Measurements from ENCODE around the gene LGALS8.
A peak's percentile ranks its signal among the peaks of the same experiment; 100 is the strongest.
"Not testable (repeated sequence)": the region's sequence is repeated elsewhere in the genome, so short reads cannot be mapped to it uniquely, and the experiment has no call there.

LGALS8 gene

DNA sequence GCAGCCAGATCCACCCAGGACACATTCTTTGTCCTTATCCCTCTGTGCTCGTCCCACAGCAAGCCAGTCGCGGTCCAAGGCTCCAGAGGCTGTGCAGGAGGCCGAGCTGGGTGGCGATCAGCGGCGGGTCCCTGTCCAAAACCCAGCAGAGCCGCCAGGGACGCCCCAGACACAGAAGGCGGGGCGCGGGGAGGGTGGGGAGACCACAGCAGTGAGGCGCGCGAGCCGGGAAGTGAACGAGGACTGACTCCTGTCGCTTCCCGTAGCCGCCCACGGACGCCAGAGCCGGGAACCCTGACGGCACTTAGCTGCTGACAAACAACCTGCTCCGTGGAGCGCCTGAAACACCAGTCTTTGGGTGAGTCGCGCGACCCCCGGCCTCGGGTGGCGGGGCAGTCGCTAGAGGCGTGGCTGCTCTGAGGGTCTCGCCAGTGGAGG is at the start of gene LGALS8:
Gene LGALS8 (plus strand): TSS at position 279 of the 438 bp plus-strand sequence. CDS start 2,089 bp downstream, outside the sequence.
- H3K4me3 ChIP-seq (replicated peaks in 1 of 2; ENCODE audit: low read depth in 2 of 2, low read length in 2 of 2): peak within 1 kb of the TSS; percentile 89 to 95
- TF ChIP-seq, protein P1, sequence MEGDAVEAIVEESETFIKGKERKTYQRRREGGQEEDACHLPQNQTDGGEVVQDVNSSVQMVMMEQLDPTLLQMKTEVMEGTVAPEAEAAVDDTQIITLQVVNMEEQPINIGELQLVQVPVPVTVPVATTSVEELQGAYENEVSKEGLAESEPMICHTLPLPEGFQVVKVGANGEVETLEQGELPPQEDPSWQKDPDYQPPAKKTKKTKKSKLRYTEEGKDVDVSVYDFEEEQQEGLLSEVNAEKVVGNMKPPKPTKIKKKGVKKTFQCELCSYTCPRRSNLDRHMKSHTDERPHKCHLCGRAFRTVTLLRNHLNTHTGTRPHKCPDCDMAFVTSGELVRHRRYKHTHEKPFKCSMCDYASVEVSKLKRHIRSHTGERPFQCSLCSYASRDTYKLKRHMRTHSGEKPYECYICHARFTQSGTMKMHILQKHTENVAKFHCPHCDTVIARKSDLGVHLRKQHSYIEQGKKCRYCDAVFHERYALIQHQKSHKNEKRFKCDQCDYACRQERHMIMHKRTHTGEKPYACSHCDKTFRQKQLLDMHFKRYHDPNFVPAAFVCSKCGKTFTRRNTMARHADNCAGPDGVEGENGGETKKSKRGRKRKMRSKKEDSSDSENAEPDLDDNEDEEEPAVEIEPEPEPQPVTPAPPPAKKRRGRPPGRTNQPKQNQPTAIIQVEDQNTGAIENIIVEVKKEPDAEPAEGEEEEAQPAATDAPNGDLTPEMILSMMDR (IDR thresholded peaks at IDR 0.05; ENCODE audit: low read depth, low read length): no peak
- peak; percentile 85 to 89 for DNase-seq (ENCODE audit: low read depth in 2 of 2)

DNA sequence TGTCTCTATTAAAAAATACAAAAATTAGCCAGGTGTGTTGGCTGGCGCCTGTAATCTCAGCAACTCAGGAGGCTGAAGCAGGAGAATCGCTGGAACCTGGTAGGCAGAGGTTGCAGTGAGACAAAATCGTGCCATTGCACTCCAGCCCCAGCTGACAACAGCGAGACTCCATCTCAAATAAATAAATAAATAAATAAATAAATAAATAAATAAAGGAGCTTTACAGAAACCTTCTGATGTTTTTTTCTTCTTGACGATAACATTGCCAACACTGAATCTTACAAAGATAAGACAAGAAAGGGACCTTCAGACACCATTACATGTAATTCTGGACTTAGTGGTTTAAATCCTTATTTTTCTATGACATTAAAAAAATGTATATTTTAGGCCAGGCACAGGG is 47.8 kb upstream of the LGALS8 start:
- no peak for DNase-seq (ENCODE audit: low read depth in 2 of 2)
- no peak overlapping the region for H3K4me3 ChIP-seq (replicated peaks in 1 of 2; ENCODE audit: low read depth in 2 of 2, low read length in 2 of 2)
- TF ChIP-seq, protein P1 (IDR thresholded peaks at IDR 0.05; ENCODE audit: low read depth, low read length): no peak

DNA sequence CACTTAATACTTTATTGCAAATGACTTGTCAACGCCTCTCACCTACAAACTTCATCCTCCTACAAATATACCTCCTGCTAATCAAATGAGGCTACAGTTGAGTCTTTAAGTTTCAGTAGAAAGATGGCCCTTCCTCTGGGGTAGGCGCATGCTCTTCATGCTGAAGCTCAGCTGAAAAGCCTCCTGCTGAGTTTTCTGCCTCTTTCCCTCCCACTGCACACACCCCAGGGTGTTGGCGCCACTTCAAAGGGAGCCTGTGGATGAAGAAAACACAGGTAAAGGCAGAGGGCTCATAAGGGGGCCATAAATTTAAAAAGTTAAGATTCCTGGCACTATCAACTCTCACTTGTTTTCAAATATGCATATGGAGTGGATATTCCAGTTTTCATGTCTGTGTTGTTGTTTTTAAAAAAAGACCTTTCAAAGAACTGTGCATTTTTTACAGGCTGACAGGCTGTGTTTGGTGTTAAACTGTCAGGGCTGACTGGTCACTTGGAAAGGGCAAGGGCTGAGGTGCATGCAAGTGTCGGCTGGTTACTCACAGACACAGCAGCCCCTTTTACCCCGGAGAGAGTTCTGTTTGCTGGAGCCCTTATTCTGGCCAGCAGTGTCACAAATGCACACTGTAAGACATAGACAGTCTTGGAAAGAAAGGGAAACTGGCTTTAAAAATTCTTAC is 42.9 kb upstream of the LGALS8 start:
- H3K4me3 ChIP-seq (replicated peaks in 1 of 2; ENCODE audit: low read depth in 2 of 2, low read length in 2 of 2): no peak overlapping the region
- DNase-seq (ENCODE audit: low read depth in 2 of 2): no peak
- TF ChIP-seq, protein P1 (IDR thresholded peaks at IDR 0.05; ENCODE audit: low read depth, low read length): no peak

DNA sequence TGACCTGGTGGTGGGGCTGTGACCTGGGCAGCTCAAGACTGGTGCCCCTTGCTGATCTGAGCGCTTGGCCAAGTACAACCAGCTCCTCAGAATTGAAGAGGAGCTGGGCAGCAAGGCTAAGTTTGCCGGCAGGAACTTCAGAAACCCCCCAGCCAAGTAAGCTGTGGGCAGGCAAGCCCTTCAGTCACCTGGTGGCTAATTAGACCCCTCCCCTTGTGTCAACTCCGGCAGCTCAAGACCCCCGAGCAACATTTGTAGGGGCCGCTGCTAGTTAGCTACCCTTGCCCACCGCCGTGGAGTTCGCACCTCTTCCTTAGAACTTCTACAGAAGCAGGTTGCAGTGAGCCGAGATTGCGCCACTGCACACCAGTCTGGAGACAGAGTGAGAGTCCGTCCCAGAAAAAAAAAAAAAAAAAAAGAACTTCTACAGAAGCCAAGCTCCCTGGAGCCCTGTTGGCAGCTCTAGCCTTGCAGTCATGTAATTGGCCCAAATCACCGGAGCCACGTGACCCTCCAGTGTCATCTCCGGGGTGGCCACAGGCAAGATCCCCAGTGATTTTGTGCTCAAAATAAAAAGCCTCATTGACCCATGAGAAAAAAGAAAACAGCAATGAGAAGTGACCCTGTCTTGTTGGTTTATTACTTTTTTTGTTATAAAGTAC is 39.3 kb upstream of the LGALS8 start:
- H3K4me3 ChIP-seq (replicated peaks in 1 of 2; ENCODE audit: low read depth in 2 of 2, low read length in 2 of 2): no peak overlapping the region
- TF ChIP-seq, protein P1 (IDR thresholded peaks at IDR 0.05; ENCODE audit: low read depth, low read length): no peak
- no peak for DNase-seq (ENCODE audit: low read depth in 2 of 2)

DNA sequence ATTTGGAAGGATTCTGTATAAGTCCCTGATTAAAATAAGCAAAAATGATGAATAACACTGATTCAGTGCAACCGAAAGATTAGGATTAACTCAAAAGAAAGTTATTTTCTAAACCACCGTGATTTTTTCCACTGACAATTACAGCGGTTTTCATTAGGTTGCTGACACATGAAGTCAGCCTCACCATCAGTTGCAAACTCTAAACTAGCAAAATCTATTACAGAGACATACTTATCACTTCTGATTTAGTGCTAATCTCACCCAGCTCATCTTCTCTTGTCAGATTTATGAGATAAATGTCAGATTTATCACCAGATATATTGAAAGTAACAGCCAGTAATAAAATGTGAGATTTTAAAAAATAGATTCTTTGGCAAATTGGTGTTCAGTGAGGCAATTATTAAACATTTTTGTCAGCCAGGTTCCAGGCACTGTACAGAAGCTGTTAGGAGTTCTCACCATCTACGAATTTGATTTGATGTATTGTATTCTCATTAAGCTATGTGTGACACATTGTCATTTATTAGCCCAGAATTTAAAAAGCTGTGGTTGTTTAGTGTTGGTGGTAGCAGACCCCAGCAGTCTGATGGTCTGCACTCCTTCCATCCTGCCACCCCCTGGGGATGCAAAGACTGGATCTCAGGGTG is 37.3 kb upstream of the LGALS8 start:
- no peak overlapping the region for H3K4me3 ChIP-seq (replicated peaks in 1 of 2; ENCODE audit: low read depth in 2 of 2, low read length in 2 of 2)
- no peak for DNase-seq (ENCODE audit: low read depth in 2 of 2)
- TF ChIP-seq, protein P1 (IDR thresholded peaks at IDR 0.05; ENCODE audit: low read depth, low read length): no peak

DNA sequence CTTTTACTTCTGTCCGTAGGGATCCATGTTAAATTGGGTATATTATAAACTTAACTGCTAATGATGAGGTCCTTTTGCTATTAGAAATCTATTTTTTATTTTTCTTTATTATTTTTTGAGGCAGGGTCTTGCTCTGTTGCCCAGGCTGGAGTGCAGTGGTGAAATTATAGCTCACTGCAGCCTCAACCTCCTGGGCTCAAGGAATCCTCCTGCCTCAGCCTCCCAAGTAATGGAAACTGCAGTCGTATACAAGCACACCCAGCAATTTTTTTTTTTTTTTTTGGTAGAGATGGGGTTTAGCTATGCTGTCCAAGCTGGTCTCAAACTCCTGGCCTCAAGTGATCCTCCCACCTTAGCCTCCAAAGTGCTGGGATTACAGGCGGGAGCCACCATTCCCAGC is 34.6 kb upstream of the LGALS8 start:
- not testable (repeated sequence) for DNase-seq (ENCODE audit: low read depth in 2 of 2); H3K4me3 ChIP-seq (replicated peaks in 1 of 2; ENCODE audit: low read depth in 2 of 2, low read length in 2 of 2)

DNA sequence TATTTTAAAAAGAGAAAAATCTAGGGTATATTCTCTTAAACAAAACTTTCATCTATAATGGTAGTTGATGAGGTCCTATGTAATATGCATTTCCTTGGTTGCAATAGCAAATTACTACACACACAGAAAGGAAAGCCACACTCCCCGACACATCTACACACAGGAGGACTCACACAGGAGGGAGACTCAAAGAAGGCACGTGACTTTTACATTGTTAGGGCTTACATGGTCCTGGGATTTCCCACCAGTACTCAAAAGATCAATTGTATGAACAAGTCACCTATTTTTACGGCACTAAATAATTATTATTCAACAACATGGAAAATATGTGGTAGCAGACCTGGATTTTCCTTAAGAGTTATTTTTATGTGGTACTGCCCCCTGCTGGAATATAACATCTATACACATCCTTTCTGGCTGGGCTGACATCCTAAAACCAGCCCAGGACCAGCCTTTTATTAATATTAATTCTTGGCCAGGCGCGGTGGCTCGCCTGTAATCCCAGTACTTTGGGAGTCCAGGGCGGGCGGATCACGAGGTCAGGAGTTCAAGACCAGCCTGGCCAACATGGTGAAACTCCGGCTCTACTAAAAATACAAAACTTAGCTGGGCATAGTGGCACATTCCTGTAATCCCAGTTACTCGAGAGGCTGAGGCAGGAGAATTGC is 33.9 kb upstream of the LGALS8 start:
- peak; percentile 79 to 80 for DNase-seq (ENCODE audit: low read depth in 2 of 2)
- TF ChIP-seq, protein P1 (IDR thresholded peaks at IDR 0.05; ENCODE audit: low read depth, low read length): peak; percentile 44

More for the DNA sequence above, 33.9 kb upstream of the LGALS8 start:
- H3K4me3 ChIP-seq (replicated peaks in 1 of 2; ENCODE audit: low read depth in 2 of 2, low read length in 2 of 2): no peak overlapping the region
